ENCODE measurements around the gene SEC24A.
"Not testable (repeated sequence)": the region's sequence is repeated elsewhere in the genome, so short reads cannot be mapped to it uniquely, and the experiment has no call there.

Gene SEC24A

DNA sequence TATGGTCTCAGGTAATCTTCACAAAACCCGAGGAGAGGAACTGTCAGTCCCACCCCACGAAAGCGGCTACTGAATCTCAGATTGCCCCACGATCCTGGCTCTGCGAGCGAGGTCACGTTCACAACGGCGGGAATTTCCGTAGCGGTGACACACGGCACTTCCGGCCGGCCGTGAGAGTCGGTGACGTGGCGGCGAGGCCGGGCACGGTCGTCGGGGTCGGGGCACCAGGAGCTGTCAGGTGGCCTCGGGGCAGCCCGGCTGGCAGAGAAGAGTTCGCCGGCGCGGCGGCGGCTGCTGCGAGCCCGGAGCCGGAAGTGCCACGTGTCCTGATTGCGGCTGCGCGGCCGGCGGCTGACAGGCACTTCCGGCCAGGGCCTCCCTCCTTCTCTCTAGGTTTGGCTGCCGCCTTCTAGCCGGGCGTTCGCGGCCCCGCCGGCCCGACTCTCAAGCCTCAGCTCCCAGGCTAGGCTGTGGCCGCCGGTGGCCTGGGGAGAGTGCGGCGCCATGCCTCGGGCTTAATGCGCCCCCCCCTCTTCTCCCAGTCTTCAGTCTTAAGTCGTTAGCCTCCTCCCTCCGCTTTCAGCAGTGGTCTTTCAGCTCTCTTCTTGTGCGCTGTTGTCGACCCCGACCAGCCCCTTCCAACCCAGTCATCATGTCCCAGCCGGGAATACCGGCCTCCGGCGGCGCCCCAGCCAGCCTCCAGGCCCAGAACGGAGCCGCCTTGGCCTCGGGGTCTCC, at the start of gene SEC24A:
TSS of gene SEC24A (plus strand) at position 361 of the 738 bp plus-strand sequence. CDS start at position 653, 292 bp downstream.
- DNase-seq (ENCODE audit: low read depth in 3 of 3), result peak; percentile 76 to 88 (median 88)

DNA sequence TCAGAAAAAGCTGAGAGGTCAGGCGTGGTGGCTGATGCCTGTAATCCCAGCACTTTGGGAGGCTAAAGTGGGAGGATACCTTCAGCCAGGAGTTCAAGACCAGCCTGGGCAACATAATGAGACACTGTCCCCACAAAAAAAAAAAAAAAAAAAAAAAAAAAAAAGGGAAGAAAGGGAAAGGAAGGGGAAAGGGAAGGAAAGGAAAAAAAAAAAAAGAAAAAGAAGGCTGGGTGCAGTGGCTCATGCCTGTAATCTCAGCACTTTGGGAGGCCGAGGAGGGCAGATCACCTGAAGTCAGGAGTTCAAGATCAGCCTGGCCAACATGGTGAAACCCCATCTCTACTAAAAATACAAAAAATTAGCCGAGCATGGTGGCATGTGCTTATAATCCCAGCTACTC, 48.8 kb upstream of the SEC24A start:
- DNase-seq (ENCODE audit: low read depth in 3 of 3), result not testable (repeated sequence)

DNA sequence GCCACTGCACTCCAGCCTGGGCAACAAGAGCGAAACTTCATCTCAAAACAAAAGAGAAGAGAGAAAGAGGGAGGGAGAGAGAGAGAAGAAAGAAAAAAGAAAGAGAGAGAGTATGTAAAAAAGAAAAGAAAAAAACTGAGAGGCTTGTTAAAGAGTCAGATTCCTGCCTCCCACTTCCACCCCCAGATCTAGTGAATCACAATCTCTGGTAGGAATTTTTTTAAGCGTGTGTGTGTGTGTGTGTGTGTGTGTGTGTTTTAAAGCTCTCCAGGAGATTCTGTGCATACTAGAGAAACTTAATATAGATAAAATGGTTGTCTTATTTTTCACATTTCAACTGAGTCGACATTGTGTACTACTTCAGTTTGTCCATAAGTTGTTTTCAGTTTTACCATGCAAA, 48.0 kb upstream of the SEC24A start:
- DNase-seq (ENCODE audit: low read depth in 3 of 3), result no peak

DNA sequence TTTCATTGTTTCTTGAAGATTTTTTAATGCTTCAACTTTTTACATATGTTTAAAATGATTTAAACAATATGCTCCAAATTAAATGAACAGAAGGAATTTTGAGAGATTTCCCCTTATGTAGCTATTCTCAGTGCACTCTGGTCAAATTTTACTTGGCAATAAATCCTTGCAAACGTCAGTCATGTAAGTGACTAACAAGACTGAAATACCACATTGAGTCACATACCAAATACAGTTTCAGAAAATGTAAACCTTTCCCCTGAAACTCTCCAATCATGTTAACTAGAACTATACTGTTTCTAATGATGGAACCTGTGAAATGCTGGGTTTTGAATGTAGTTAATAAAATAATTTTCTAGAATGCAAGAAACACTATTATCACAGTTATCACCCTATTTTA, 45.5 kb upstream of the SEC24A start:
- no peak for DNase-seq (ENCODE audit: low read depth in 3 of 3)

DNA sequence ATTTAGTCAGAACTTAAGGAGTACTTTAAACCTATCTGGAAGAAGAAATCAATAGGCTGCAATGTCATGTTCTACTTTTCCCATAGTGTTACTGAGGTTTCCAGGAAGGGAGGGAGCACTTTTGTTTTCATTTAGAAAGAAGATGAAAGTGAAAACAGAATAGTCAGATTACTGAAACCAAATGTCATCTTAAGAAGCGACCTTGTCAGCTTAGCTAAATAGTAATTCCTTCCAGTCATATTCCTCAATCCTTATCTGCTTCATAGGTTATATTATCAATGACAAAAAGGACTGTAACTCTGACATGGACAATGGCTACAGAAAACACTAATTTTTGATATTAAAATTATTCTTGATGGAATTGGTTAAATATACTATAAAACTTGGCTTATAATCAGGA, 43.7 kb upstream of the SEC24A start:
- DNase-seq (ENCODE audit: low read depth in 3 of 3), result no peak

DNA sequence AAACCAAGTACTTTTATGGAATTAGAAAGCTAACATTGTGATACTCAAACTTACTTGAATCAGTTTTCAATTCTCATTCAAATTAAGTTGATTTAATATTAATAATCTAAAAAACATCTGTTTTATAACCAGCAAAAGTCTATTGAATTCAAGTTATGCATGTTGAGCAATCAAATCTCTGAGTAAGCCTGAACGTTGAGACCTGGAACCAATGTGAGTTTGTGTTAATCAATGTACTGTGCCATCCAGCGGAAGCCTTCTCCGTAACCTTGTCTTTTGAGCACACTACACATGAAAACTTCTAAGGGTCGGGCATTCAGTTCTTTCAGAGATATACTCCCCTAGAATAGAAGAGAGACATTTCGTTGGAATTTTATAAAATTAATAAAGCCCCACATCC, 41.9 kb upstream of the SEC24A start:
- DNase-seq (ENCODE audit: low read depth in 3 of 3), result no peak

DNA sequence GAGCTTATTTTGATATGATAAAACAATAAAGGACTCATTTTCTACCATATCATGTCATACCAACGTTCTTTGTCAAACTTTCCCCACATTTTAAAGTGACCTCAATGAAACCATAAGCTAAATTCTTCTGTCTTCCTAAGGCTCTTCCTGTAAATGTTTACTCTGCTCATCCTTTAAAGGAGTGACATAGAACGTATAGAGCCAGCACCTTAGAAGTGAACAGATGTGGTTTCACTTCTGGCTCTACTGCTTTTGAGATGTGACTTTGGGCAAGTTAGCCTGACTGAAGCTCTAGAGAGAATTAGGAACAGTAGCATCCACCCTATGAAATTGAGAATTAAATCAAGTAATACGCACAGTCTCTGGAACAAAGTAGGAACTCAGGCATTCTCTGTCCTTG, 40.0 kb upstream of the SEC24A start:
- no peak for DNase-seq (ENCODE audit: low read depth in 3 of 3)

DNA sequence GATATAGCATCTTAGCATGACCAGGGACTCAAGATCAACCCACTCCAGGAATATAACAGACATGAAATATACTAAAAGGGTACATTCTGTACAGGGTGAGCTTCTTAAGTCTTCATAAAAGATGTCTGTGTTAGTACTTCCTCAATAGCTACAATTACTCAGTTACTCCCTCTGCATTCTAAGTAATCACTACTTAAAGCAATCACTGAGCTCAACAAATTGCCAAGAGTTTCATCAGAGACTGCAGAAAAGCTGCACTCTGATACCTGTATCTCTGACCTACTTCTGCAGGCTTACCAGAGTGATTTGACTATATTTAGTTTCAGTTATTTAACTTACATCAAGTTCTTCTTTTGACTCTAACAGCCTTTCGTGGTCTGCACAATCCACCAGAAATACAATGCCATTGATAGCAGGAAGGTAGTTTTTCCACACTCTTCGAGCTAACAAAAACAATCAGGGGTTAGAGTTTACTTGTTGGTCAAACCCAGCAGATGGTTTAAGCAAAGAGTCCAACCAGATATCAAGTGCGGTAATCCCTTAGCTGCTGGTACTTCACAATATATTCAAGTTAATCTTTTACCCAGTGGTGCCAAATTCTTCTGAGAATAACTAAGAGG, 39.2 kb upstream of the SEC24A start:
- DNase-seq (ENCODE audit: low read depth in 3 of 3), result no peak

DNA sequence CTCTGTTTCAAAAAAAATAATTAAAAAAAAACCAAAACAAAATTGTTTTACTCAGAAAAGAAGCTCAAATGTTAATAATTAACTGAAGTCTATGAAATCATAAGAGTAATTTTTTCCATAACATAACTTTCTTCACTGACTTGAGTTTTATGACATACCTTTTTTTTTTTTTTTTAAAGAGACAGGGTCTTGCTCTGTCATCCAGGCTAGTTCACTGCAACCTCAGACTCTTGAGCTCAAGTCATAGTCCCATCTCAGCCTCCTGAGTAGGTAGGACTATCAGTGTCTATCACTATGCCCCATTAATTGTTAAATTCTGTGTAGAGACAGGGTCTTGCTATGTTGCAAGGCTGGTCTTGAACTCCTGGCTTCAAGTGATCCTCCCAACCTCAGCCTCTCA, 37.9 kb upstream of the SEC24A start:
- no peak for DNase-seq (ENCODE audit: low read depth in 3 of 3)

DNA sequence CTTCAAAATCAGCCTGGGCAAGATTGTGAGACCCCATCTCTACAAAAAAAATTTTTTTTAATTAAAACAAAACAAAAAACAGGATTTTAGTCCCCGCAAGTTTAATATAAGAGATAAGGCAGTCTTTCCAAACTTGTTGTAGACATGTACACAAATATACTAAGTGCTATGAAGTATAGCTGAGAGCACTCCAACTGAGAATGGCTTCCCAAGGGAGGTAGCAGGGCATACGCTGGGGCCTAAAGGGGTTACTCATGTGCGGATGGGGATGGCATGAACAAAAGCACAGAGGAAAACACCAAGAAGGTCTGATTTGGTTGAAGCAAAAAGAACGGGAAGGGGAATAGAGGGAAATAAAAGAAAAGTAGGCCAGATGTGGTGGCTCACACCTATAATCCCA, 37.1 kb upstream of the SEC24A start:
- DNase-seq (ENCODE audit: low read depth in 3 of 3), result no peak

DNA sequence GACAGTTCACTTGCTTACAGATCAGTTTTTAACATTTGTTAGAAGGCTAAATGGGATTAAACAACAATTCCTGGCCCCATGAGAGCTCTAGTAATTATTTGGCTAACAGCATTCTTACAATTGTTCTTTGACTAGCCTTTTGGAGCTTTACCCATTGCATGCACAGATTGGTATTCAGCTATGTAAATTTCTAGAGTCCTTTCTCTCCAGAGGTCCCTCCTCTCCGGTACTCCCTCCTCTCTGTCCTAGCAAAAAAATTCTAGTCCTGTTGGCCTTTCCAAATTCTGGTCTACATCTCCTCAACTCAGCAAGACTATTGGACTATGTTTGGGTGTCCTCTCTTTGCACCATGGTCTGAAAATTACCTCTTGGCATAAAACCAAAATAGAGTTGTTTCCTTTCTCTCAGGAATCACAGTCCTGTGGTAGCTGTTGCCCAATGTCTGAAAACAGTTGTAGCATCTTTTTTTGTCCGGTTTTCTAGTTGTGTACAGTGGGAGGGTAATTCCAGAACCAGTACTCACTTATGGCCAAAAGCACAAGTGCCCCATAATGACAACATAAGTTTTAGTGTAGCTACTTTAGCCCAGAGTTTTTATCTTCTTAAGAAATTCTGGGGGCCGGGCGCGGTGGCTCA, 34.0 kb upstream of the SEC24A start:
- no peak for DNase-seq (ENCODE audit: low read depth in 3 of 3)

DNA sequence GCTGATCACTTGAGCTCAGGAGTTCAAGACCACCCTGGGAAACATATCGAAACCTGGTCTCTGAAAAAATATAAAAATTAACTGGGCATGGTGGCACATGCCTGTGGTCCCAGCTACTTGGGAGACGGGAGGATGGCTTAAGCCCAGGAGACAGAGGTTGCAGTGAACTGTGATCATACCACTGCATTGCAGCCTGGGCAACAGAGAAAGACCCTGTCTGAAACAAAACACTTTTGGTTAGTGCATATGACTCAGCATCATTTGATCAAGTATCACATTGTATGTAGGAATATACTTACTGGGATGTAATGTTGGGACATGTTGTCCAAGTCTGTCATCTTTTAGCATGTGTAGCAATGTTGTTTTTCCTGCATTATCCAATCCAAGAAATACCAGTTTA, 28.0 kb upstream of the SEC24A start:
- DNase-seq (ENCODE audit: low read depth in 3 of 3), result no peak

DNA sequence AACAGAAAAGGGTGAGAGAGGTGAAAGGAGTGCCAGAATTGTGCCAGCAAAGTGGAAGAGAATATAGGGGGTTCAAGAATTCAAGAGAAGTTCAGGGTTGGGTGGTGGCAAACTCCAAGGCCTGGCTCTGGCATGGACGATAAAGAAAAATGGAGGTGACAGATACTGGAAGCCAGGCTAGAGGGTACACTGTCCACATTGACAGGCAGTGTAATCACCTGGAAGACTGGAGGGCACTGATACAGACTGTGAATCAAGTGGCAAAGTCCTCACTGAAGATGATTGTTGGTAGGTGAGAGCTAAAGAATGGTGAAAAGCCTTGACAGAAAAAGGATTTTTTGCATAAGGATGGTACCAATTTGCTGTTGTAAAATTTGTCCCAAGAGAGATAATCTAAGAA, 23.0 kb upstream of the SEC24A start:
- no peak for DNase-seq (ENCODE audit: low read depth in 3 of 3)

DNA sequence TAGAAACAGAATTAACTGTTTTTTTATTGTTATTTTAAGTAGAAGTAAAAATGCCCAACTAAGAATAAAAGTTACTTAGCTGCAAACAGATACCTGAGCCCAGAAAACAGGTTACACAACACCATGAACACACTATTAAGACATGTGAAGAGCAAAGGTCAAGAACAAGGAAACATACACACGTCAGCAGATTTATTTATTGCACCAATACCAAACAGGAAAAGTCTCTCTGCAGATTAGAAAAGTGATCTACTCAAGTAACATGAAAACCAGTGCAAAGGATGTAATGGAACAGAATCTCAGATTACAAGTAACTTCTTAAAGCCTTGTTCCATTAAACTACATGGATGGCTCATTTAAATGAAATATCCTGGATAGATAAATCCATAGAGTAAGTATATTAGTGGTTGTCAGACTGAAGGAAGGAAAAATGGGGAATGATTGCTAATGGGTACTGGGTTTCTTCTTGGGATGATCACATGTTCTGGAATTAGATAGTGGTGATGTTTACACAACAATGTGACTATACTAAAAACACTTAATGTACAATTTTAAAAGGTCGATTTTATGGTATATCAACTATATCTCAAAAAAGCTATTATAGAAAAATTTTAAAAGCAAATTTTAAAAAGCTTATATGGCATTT, 22.1 kb upstream of the SEC24A start:
- DNase-seq (ENCODE audit: low read depth in 3 of 3), result no peak

DNA sequence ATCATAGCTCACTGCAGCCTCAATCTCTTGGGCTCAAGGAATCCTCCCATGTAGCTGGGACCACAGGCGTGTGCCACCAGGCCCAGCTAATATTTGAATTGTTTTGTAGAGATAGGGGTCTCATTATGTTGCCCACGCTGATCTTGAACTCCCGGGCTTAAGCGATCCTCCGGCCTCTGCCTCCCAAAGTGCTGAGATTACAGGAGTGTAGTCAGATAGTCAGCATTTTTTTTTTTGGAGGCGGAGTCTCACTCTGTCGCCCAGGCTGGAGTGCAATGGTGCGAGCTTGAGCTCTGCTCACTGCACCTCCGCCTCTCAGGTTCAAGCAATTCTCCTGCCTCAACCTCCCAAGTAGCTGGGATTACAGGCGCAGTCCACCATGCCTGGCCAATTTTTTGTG, 14.4 kb upstream of the SEC24A start:
- DNase-seq (ENCODE audit: low read depth in 3 of 3), result no peak

DNA sequence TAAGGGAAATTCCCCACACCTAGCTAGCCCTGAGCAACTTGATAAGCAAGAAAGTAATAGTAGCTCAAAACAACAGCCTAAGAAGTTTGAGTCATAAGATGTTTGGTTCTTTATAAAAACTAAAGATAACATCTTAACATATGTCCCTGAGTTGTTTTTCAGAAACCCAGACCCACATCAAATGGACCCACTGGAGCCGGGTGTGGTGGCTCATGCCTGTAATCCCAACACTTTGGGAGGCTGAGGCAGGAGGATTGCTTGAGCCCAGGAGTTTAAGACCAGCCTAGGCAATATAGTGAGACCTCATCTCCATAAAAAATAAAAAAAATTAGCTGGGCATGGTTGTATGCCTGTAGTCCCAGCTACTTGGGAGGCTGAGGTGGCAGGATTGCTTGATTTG, 13.2 kb upstream of the SEC24A start:
- not testable (repeated sequence) for DNase-seq (ENCODE audit: low read depth in 3 of 3)

DNA sequence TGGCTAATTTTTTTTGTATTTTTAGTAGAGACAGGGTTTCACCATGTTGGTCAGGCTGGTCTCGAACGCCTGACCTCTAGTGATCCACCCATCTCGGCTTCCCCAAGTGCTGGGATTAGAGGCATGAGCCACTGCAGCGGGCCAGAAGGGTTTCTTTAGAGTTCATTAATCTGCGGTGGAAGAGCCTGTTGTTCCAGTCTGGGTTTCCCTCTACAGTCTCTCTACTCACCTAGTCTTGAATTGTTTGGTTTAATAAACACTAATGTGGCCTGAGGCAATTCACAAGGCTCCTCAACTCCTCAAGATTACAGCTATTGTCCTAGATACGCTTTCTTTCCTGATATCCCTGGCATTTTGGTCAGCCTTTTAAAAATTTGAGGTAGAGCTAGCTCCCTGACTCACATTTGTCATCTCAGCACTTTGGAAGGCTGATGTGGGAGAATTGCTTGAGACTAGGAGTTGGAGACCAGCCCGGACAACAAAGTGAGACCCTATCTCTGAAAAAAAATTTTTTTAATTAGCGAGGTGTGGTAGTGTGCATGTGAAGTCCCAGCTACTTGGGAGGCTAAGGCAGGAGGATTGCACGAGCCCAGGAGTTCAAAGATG, 11.4 kb upstream of the SEC24A start:
- no peak for DNase-seq (ENCODE audit: low read depth in 3 of 3)

DNA sequence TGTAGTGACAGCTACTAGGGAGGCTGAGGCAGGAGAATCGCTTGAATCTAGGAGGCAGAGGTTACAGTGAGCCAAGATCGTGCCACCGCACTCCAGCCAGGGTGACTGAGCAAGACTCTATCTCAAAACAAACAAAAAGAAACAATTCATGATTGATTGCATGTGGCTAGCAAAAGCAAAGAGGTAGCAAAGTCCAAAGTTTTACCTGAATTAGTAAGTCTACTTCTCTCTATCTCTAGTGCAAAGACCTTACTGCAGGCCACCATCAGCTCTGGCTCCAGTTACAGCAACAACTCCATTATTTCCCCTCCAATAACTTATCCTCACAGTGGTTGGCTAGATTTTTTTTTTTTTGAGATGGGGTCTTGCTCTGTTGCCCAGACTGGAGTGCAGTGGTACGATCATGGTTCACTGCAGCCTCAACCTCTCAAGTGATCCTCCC, 9.8 kb upstream of the SEC24A start:
- no peak for DNase-seq (ENCODE audit: low read depth in 3 of 3)

DNA sequence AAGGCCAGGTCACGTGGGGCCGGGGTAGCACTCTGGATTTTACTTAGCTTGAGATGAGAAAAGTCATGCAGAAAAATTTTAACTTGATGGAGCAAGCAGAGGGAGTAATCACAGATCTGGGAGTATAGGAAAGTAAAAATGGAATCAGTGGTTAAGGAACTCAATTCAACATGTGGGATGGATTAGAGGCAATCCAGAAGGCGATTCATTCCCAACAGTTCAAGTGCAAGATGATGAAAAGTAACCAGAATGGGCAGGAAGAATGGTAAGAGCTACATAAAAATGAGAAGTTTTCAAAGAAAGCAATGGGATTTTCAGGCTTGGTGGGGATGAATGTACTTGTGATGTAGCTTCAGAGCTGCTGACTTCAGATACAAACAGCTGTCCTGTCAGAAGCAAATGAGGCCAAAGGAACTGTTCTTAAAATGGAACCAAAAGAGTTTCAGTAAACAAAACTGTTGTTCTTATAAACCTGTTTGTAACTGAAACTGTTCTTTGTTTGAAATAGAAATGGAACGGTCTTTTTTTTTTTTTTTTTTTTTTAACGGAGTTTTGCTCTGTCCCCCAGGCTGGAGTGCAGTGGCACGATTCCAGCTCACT, 5.6 kb upstream of the SEC24A start:
- no peak for DNase-seq (ENCODE audit: low read depth in 3 of 3)

DNA sequence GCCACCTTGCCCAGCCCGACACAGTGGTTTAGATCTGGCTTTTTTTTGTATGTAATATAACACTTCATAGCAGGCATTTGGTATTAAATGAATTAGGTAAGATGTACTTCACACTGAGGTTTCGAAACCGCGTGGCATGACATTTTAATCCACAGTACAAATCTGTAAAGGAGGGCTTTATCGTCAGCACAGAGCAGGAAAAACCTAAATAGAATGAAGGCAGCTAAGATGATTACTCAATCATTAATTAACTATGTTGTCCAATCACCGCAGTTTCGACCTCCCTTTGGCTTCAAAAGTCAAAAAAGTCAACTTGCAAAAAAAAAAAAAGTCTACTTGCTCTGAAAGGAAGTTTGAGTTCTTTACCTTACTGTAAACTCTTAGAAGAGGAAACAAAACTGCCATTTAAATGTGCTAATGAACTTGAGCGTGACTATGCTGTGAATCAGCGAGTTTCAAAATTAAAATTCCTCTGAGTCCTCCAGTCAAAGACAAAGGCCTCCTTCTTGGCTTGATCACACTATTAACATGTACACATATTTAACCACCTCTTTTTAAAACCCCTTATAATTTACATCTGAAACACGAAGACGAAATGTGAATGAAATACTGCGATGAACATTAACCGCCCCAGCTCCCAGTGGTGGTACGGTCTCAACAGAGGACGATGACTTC, 698 bp upstream of the SEC24A start:
- peak in 1 of 3 donors; percentile 22 for DNase-seq (ENCODE audit: low read depth in 3 of 3)

DNA sequence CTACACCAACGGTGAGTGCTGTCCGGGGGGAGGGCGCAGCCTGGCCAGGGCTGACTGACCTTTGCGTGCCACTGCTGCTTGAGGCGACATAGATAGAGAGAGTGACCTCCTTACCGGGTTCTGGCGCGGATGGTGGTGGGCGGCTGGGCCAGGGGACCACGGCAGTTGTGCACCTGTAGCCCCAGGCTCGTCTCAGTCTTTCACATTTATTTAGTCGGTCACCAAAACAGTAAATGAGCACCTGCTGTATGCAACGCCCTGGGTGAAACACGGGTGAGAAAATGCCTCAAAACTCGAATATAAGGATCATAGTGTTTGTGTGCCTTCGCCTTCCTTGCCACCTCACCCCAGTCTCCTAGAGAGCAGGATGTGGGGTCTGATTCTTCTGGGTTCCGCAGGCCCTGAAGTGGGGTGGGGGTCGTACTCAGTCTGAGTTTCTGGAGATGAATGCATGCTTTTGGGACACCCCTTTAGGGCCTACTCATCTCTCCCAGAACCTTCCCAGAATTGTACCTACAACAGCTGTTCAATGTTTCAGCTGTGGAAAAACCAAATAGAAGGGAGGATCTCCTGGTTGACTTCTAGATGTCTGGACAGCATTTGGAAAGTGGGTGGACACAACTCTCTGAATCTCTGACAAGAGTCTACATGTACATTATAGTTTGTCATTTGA, 714 bp downstream of the SEC24A start:
- no peak for DNase-seq (ENCODE audit: low read depth in 3 of 3)

Data from stimulated activated CD4-positive, alpha-beta T cell treated with anti-CD3 and anti-CD28 coated beads, TNF-alpha, amount 100 ng/mL, for 48 hours (primary cell).